ENCODE data around the gene FOXK1. TPM values are rescaled to one million over a fixed set of nuclear protein-coding genes. Genes with fewer than 3 reads are reported as not detected.

Gene FOXK1
- total RNA-seq, 2 donors from 2014 or later: 34.3 to 62.4 TPM

DNA sequence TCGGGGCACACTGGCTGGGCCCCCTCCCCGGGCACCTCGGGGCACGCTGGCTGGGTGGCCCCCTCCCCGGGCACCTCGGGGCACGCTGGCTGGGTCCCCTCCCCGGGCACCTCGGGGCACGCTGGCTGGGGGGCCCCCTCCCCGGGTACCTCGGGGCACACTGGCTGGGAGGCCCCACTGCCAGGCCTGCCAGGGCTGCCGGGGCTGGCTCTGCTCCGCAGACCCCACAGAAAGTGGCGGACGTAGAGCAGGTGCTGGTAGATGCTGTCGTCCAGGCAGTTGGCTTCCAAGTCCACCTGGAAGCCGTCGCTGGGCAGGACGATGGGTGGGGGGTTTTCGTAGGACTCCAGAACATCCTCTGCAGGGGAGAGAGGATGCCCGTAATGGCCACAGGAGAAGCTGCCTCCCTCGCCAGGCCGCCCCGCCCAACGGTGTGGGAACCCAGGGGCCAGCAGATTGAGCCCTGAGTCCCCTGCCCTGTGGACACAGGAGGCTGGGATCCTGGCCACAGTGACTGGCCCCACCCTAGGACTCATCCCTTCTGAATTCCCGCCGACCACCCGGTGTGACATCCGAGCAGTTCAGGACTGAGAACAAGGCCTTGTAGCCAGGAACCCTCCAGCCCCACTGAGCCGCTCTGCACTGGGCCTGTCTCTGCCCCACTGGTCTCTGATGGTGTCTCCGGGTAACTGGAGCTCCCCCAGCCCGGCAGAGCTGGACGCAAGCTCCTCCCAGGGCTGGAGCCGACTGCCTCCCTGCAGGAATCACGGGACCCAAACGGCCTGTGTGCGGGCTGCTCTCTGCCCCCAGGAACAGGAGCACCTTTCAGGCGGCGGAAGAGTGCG lies 121.5 kb downstream of the FOXK1 start:
- TF ChIP-seq CTCF (IDR thresholded peaks at IDR 0.05): no peak
- Histone ChIP-seq H3K27me3 (replicated peaks; ENCODE audit: insufficient read depth) (no peaks in the 10 kb centered on the region), H3K27ac (no peak overlapping the region), H3K9me3 (no peaks in the 10 kb centered on the region), H3K36me3 (no peaks in the 10 kb centered on the region), H3K4me1 (ENCODE audit: control insufficient read depth in 1 of 2, low read depth in 2 of 2) (no peaks in the 10 kb centered on the region), H3K4me3 (no peak overlapping the region)
- DNase-seq (ENCODE audit: low spot score) (no peak), ATAC-seq (ENCODE audit: insufficient number of reproducible peaks, low FRiP score, low read depth) (no peak)

GRCh38 chr7:4805110-4805983 lies 123.3 kb downstream of the FOXK1 start:
- no peaks in the 10 kb centered on the region for H3K36me3 ChIP-seq
- no peak overlapping the region for H3K27ac ChIP-seq
- H3K9me3 ChIP-seq: no peaks in the 10 kb centered on the region
- no peak for TF ChIP-seq CTCF (IDR thresholded peaks at IDR 0.05)
- no peak for ATAC-seq (ENCODE audit: insufficient number of reproducible peaks, low FRiP score, low read depth)
- no peak for DNase-seq (ENCODE audit: low spot score)
- no peak overlapping the region for H3K4me3 ChIP-seq
- no peaks in the 10 kb centered on the region for H3K4me1 ChIP-seq (ENCODE audit: control insufficient read depth in 1 of 2, low read depth in 2 of 2)
- no peaks in the 10 kb centered on the region for H3K27me3 ChIP-seq (replicated peaks; ENCODE audit: insufficient read depth)

GRCh38 chr7:4805984-4806300 lies 123.8 kb downstream of the FOXK1 start:
- TF ChIP-seq CTCF (IDR thresholded peaks at IDR 0.05): no peak
- DNase-seq (ENCODE audit: low spot score): no peak
- no peak overlapping the region for H3K27ac ChIP-seq
- H3K4me1 ChIP-seq (ENCODE audit: control insufficient read depth in 1 of 2, low read depth in 2 of 2): no peaks in the 10 kb centered on the region
- no peaks in the 10 kb centered on the region for H3K27me3 ChIP-seq (replicated peaks; ENCODE audit: insufficient read depth)
- ATAC-seq (ENCODE audit: insufficient number of reproducible peaks, low FRiP score, low read depth): no peak
- no peaks in the 10 kb centered on the region for H3K36me3 ChIP-seq
- H3K4me3 ChIP-seq: no peak overlapping the region
- H3K9me3 ChIP-seq: no peaks in the 10 kb centered on the region

DNA sequence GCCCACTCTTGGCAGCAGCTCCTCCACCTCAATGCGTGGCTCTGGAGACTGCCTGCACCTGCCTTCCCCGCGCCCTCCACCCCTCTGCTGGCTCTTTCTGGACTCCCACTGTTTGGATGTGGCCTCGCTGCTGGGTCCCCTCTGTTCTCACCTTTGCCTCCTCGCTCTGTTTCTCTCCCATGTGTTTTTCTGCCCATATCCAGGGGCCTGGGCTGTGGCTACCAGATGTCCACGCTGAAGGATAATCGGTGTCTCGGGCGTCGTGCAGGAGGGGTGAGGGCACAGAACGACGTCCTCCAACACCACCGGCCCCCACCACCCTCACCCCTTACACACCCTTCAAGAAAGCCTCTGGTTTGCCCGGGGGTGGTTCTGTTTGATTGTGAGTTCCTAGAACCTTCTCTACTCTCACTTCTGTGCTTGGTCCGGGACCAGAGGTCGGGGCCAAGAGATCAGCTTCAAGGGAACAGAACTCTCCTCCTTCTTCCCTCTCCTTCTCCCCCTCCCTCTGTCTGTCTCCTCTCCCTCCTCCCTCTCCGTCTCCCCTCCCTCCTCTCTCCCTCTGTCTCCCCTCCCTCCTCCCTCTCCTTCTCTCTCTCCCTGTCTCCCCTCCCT lies 125.0 kb downstream of the FOXK1 start:
- H3K27ac ChIP-seq: no peak overlapping the region
- H3K36me3 ChIP-seq: no peaks in the 10 kb centered on the region
- ATAC-seq (ENCODE audit: insufficient number of reproducible peaks, low FRiP score, low read depth): no peak

More for the DNA sequence above, 125.0 kb downstream of the FOXK1 start:
- Histone ChIP-seq H3K4me1 (ENCODE audit: control insufficient read depth in 1 of 2, low read depth in 2 of 2) (no peaks in the 10 kb centered on the region), H3K9me3 (no peaks in the 10 kb centered on the region), H3K4me3 (no peak overlapping the region), H3K27me3 (replicated peaks; ENCODE audit: insufficient read depth) (no peaks in the 10 kb centered on the region)
- DNase-seq (ENCODE audit: low spot score): no peak
- no peak for TF ChIP-seq CTCF (IDR thresholded peaks at IDR 0.05)
